NCI-H1694 treated with DMSO at 0.1 percent for 48 hours (cell line): Measurements from ENCODE around the gene IPCEF1.

Experiments
- DNase-seq: peaks from one replicate; lab custom pipeline; 2025; lab: John Stamatoyannopoulos, UW

The IPCEF1 gene

GRCh38 chr6:154292855-154293519, 63.6 kb downstream of the IPCEF1 start:
- DNase-seq: no peak

GRCh38 chr6:154292066-154292465, 64.5 kb downstream of the IPCEF1 start:
- no peak for DNase-seq

GRCh38 chr6:154289818-154290508, 66.6 kb downstream of the IPCEF1 start:
- DNase-seq: no peak

- DNase-seq: no peak
These were observed 70.8 kb downstream of the IPCEF1 start for GRCh38 chr6:154285826-154286225.

- no peak for DNase-seq
These were observed 72.2 kb downstream of the IPCEF1 start for GRCh38 chr6:154284313-154284853.

GRCh38 chr6:154280521-154280920, 76.1 kb downstream of the IPCEF1 start:
- no peak for DNase-seq

GRCh38 chr6:154277629-154278017, 79.0 kb downstream of the IPCEF1 start:
- no peak for DNase-seq

GRCh38 chr6:154276810-154277628, 79.6 kb downstream of the IPCEF1 start:
- peak; percentile 32 for DNase-seq

GRCh38 chr6:154274168-154274567, 82.4 kb downstream of the IPCEF1 start:
- no peak for DNase-seq

GRCh38 chr6:154268486-154268885, 88.1 kb downstream of the IPCEF1 start:
- no peak for DNase-seq

GRCh38 chr6:154267508-154268106, 89.0 kb downstream of the IPCEF1 start:
- no peak for DNase-seq

- no peak for DNase-seq
These were observed 90.0 kb downstream of the IPCEF1 start for GRCh38 chr6:154266560-154267099.

- DNase-seq: no peak
These were observed 94.8 kb downstream of the IPCEF1 start for GRCh38 chr6:154261688-154262397.

GRCh38 chr6:154258064-154258757, 98.4 kb downstream of the IPCEF1 start:
- DNase-seq: no peak

- no peak for DNase-seq
These were observed 99.5 kb downstream of the IPCEF1 start for GRCh38 chr6:154257067-154257466.

GRCh38 chr6:154252678-154253077, 103.9 kb downstream of the IPCEF1 start:
- no peak for DNase-seq

GRCh38 chr6:154251116-154251515, 105.5 kb downstream of the IPCEF1 start:
- no peak for DNase-seq

- no peak for DNase-seq
These were observed 106.9 kb downstream of the IPCEF1 start for GRCh38 chr6:154249499-154250298.

- no peak for DNase-seq
These were observed 109.3 kb downstream of the IPCEF1 start for GRCh38 chr6:154247119-154247861.
